SH-SY5Y (cell line): Measurements from ENCODE around the gene VPS25.

Experiments used
- GATA2 ChIP-seq: IDR thresholded peaks from 2 replicates; pipeline ENCODE4 v1.6.1; 2011; ENCODE audit warnings: mild to moderate bottlenecking, low read depth, low read length
- GATA3 ChIP-seq: IDR thresholded peaks from 2 replicates; pipeline ENCODE4 v1.6.1; 2011; ENCODE audit warnings: low read depth, mild to moderate bottlenecking, low read length, moderate library complexity

DNA sequence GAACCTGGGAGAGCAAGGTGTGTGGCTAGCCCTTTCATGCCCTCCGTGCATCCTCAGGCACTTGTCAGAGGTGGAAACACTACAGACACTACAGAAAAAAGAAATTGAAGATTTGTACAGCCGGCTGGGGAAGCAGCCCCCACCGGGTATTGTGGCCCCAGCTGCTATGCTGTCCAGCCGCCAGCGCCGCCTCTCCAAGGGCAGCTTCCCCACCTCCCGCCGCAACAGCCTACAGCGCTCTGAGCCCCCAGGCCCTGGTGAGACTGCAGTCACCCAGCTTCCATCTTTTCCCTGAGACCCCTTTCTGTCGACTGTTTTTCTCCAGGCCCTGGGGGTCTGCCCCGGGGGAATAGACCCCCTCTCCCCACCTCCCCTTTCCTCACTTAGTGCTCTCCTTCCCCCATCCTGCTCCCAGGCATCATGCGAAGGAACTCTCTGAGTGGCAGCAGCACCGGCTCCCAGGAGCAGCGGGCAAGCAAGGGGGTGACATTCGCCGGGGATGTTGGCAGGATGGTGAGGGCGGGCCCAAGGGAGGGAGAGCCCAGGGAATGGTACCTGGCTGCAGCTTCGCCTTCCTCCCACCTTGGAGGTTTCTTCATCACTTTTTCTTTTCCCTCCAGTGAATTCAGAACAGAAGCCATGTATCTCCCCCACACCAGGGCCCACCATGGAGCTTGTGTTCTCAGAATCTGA, 23.0 kb downstream of the VPS25 start:
- no peak for TF ChIP-seq GATA2
- TF ChIP-seq GATA3, result no peak
